HG02884 (cell line): ENCODE results near the gene SLC25A13.

Experiments
- ATAC-seq: cut with Tn5 transposase; IDR thresholded peaks from one replicate; pipeline ENCODE4 v1.9.1; 2021; ENCODE audit warnings: mild to moderate bottlenecking, moderate library complexity; ENCODE audit not compliant: unreplicated experiment

Gene SLC25A13

GRCh38 chr7:96327429-96327828, 5.5 kb upstream of the SLC25A13 start:
- ATAC-seq, result no peak

GRCh38 chr7:96326752-96327151, 4.9 kb upstream of the SLC25A13 start:
- ATAC-seq, result peak; percentile 23

- ATAC-seq, result no peak
Measured at GRCh38 chr7:96322847-96323461, 1.1 kb upstream of the SLC25A13 start.

GRCh38 chr7:96322373-96322695, 436 bp upstream of the SLC25A13 start:
- ATAC-seq, result no peak

- ATAC-seq, result peak; percentile 37
Measured at GRCh38 chr7:96321031-96321657, 754 bp downstream of the SLC25A13 start.

DNA sequence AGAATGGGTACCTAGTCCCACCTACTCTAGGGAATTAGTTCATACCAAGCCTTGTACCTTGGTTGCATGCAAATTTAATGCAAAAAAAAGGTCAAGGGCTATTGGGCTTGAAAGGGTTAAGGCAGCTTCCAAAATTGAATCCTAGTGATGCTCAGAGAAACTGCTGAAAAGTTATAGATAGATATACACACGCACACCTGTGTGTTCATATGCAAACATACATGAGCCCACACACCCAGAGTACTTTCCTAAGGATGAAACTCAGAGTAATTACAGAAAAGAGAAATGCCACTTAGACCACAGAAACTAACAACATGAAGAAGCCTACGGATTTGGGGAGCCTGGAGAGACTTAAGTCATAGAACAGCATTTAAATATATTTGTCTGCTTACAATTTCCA, 1.5 kb downstream of the SLC25A13 start:
- peak; percentile 42 for ATAC-seq

GRCh38 chr7:96319439-96319838, 2.5 kb downstream of the SLC25A13 start:
- no peak for ATAC-seq

DNA sequence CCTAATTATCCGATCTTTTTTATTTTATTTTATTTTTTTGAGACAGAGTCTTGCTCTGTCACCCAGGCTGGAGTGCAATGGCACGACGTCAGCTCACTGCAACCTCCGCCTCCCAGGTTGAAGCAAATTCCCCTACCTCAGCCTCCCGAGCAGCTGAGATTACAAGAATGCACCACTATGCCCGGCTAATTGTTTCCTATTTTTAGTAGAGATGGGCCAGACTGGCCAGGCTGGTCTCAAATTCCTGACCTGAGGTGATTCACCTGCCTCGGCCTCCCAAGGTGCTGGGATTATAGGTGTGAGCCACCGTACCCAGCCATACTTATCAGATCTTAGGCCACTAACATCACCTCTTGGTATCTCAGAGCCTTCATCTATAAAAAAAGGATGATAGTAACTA, 4.9 kb downstream of the SLC25A13 start:
- no peak for ATAC-seq

DNA sequence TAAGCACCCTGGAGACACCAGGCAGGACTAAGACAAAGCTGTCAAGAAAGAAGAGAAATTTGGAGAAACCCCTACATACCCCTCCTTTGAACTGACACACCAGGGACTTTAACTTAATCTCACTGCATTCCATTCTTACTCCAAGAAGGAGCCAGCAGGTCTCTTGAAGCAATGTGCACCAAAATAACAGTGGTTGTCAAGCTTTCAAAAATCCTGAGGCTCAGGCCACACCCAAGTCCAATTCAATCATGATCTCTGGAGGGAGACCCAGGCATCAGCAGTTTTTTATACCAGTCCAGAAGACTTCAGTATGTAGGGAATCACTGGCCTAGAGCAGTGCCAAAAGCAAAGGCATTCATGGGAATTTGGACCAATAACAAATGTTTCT, 6.8 kb downstream of the SLC25A13 start:
- no peak for ATAC-seq

GRCh38 chr7:96314402-96315124, 7.3 kb downstream of the SLC25A13 start:
- ATAC-seq, result no peak

- no peak for ATAC-seq
Measured at GRCh38 chr7:96313940-96314339, 8.0 kb downstream of the SLC25A13 start.

GRCh38 chr7:96312502-96312901, 9.4 kb downstream of the SLC25A13 start:
- no peak for ATAC-seq

- ATAC-seq, result no peak
Measured at GRCh38 chr7:96311967-96312366, 9.9 kb downstream of the SLC25A13 start.

- no peak for ATAC-seq
Measured at GRCh38 chr7:96310110-96310509, 11.8 kb downstream of the SLC25A13 start.

DNA sequence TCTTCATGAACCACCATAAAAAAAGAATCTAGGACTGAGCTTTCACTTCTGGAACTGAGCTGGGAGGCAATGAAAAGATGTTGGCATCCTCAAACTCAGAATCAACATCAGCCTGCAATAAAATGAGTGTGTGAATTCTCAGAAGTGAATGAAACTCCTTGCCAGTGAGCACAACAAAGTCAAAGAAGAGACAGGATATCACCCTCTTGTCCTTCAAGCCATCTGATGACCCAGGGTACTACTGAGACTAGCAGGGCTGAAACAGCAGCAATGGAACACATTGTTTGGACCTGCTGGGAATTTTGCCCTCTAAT, 13.0 kb downstream of the SLC25A13 start:
- no peak for ATAC-seq

- ATAC-seq, result no peak
Measured at GRCh38 chr7:96308253-96308949, 13.5 kb downstream of the SLC25A13 start.

- no peak for ATAC-seq
Measured at GRCh38 chr7:96306385-96307125, 15.3 kb downstream of the SLC25A13 start.

GRCh38 chr7:96305915-96306314, 16.0 kb downstream of the SLC25A13 start:
- ATAC-seq, result no peak

GRCh38 chr7:96304573-96304972, 17.3 kb downstream of the SLC25A13 start:
- ATAC-seq, result no peak

- no peak for ATAC-seq
Measured at GRCh38 chr7:96303686-96304443, 18.0 kb downstream of the SLC25A13 start.
